HepG2 (cell line): ENCODE measurements around the gene PLK5. TPM values are rescaled to one million over a fixed set of nuclear protein-coding genes. Genes with fewer than 3 reads are reported as not detected.

Experiments
- ATAC-seq: fragments of 200-7000 bp; cut with Tn5 transposase; 3 replicates; pipeline ENCODE4 v1.9.1; 2020; ENCODE audit warnings: mild to moderate bottlenecking, moderate library complexity
- BruUV-seq: library from RNA; stranded (reverse); fragments of 400-500 nt; replicated peaks from 2 replicates; lab custom pipeline; 2021; lab: Mats Ljungman, UMichigan
- CTCF ChIA-PET: fragments of 300-600 bp; formaldehyde crosslinking; extraction: SDS; loops from one replicate; lab custom pipeline; 2021; ENCODE audit warnings: low total read pairs, inconsistent platforms, low intra/inter-chr PET ratio; lab: Yijun Ruan, JAX
- POLR2A ChIA-PET: fragments of 350-600 bp; sonication (Branson Sonifier 250); formaldehyde crosslinking; loops from one replicate; lab custom pipeline; 2020; ENCODE audit warnings: antibody characterized with exemption, inconsistent platforms; lab: Yijun Ruan, JAX
- DNase-seq: peaks from one replicate; pipeline ENCODE4 v3.0.0-alpha.2; 2015; ENCODE audit warnings: low spot score
- FAIRE-seq: peaks from 3 replicates; lab custom pipeline; 2011; peaks lifted over from hg19 to GRCh38; lab: Jason Lieb, UNC
- H2AFZ ChIP-seq: one replicate; pipeline ENCODE4 v1.6.1; 2011; ENCODE audit warnings: low read length, inconsistent platforms
- H3K27ac ChIP-seq: fragments of 300-600 bp; 3 replicates; pipeline ENCODE4 v1.8.0; 2011; ENCODE audit warnings: mixed run types, mild to moderate bottlenecking, mixed read lengths, low read length, inconsistent platforms; ENCODE audit not compliant: insufficient read depth; ENCODE audit errors: extremely low read length
- H3K27me3 ChIP-seq, 2 experiments: fragments of 200-600 bp in 1 of 2; 2 replicates in 1 of 2; 3 replicates in 1 of 2; pipeline versions ENCODE4 v1.6.0 to v1.8.0; 2011; ENCODE audit warnings: low read length in 2 of 2, mild to moderate bottlenecking in 2 of 2, moderate library complexity in 2 of 2, inconsistent platforms in 1 of 2; ENCODE audit not compliant: insufficient read depth in 2 of 2, control insufficient read depth in 1 of 2
- H3K36me3 ChIP-seq, 2 experiments: fragments of 200-600 bp in 1 of 2; replicated peaks in 1 of 2; 2 replicates in 1 of 2; 3 replicates in 1 of 2; pipeline versions ENCODE4 v1.5.1 to v1.8.0; 2011; ENCODE audit warnings: low read length in 2 of 2, inconsistent platforms in 1 of 2; ENCODE audit not compliant: insufficient read depth in 2 of 2, control insufficient read depth in 1 of 2
- H3K4me1 ChIP-seq: 2 replicates; pipeline ENCODE4 v1.5.1; 2012; ENCODE audit warnings: low read length, inconsistent platforms; ENCODE audit not compliant: insufficient read depth
- H3K4me2 ChIP-seq: 2 replicates; pipeline ENCODE4 v1.6.0; 2011; ENCODE audit warnings: low read depth, low read length, inconsistent platforms
- H3K4me3 ChIP-seq, 3 experiments: fragments of 200-600 bp in 1 of 3; sonication (generic), shearing (Covaris generic) in 1 of 3; replicated peaks in 1 of 3; 2 replicates each; pipeline ENCODE4 v1.5.1; 2011 to 2016; ENCODE audit warnings: low read length in 3 of 3, inconsistent platforms in 2 of 3, low read depth in 2 of 3, mild to moderate bottlenecking in 2 of 3, control low read depth in 1 of 3, mixed read lengths in 1 of 3; ENCODE audit not compliant: insufficient read depth in 1 of 3
- H3K79me2 ChIP-seq: one replicate; pipeline ENCODE4 v1.6.1; 2011; ENCODE audit warnings: low read length, inconsistent platforms; ENCODE audit not compliant: insufficient read depth
- H3K9ac ChIP-seq: 2 replicates; pipeline ENCODE4 v1.6.0; 2011; ENCODE audit warnings: mild to moderate bottlenecking, low read depth, low read length, inconsistent platforms; ENCODE audit not compliant: insufficient read depth
- H3K9me3 ChIP-seq: 2 replicates; pipeline ENCODE4 v1.5.1; 2012; ENCODE audit warnings: mild to moderate bottlenecking, low read length
- H4K20me1 ChIP-seq: 2 replicates; pipeline ENCODE4 v1.6.0; 2011; ENCODE audit warnings: inconsistent platforms, mild to moderate bottlenecking, low read length, moderate library complexity; ENCODE audit not compliant: insufficient read depth
- PCBP1 ChIP-seq: fragments of 200-400 bp; formaldehyde crosslinking; IDR thresholded peaks from 2 replicates; pipeline ENCODE4 v1.6.1; 2017; ENCODE audit warnings: mild to moderate bottlenecking, low read depth, low read length, borderline replicate concordance
- POLR2AphosphoS5 ChIP-seq: IDR thresholded peaks from 2 replicates; pipeline ENCODE4 v1.6.1; 2012; ENCODE audit warnings: low read depth, low read length
- RBM22 ChIP-seq: fragments of 200-400 bp; formaldehyde crosslinking; optimal IDR thresholded peaks from 2 replicates; pipeline ENCODE3; 2017; ENCODE audit warnings: mild to moderate bottlenecking, low read length, moderate library complexity
- SATB2 ChIP-seq: sonication (generic); formaldehyde crosslinking; IDR thresholded peaks from 2 replicates; pipeline ENCODE4 v1.5.0; 2020; ENCODE audit warnings: missing genetic modification reagents
- TEAD2 ChIP-seq: sonication (generic); formaldehyde crosslinking; IDR thresholded peaks from 2 replicates; pipeline ENCODE4 v1.9.0; 2021; ENCODE audit warnings: missing genetic modification reagents
- ZBTB7B ChIP-seq: sonication (generic); formaldehyde crosslinking; IDR thresholded peaks from 2 replicates; pipeline ENCODE4 v1.4.0; 2020; ENCODE audit warnings: missing genetic modification reagents
- ZNF362 ChIP-seq: sonication (generic); formaldehyde crosslinking; IDR thresholded peaks from 2 replicates; pipeline ENCODE4 v1.4.0; 2020; ENCODE audit warnings: missing genetic modification reagents, mild to moderate bottlenecking, borderline replicate concordance
- ZNF709 ChIP-seq: sonication (generic); formaldehyde crosslinking; IDR thresholded peaks from 2 replicates; pipeline ENCODE4 v1.5.0; 2020; ENCODE audit warnings: mild to moderate bottlenecking, missing genetic modification reagents
- ZSCAN30 ChIP-seq: sonication (generic); formaldehyde crosslinking; IDR thresholded peaks from 2 replicates; pipeline ENCODE4 v1.5.0; 2020; ENCODE audit warnings: mild to moderate bottlenecking, missing genetic modification reagents
- WGBS: methylation state at CpG from one replicate; pipeline ENCODE4 v1.1.6; 2017; ENCODE audit warnings: low lambda C conversion rate; 5-methylcytosine and 5-hydroxymethylcytosine counted together
- in situ Hi-C: cut with HindIII; loops from 2 replicates; pipeline ENCODE4 v1.10.0; 2017; ENCODE audit warnings: low pct_unique_long_range_greater_than_20kb; ENCODE audit not compliant: extremely low pct_ligation_motif_present
- intact Hi-C: fragments of 100-400 bp; cut with micrococcal nuclease; formaldehyde crosslinking; loops from one replicate; pipeline ENCODE4 v1.10.0; 2022; ENCODE audit not compliant: unreplicated experiment
- polyA plus RNA-seq, 8 experiments: library from polyadenylated mRNA; depleted of rRNA in 3 of 8; stranded (reverse) in 7 of 8; unstranded in 1 of 8; fragments of >200 nt; fragmentation: Illumina TruSeq in 4 of 8; extraction: Trizol in 4 of 8; gene quantifications; 2 replicates each; pipeline versions ENCODE4 v1.2.1 to v1.2.3, GENCODE V29; 2011 to 2016; ENCODE audit warnings: low read depth in 4 of 8, missing spikeins in 1 of 8, mixed read lengths in 1 of 8; ENCODE audit not compliant: insufficient read depth in 1 of 8
- total RNA-seq, 5 experiments: library from RNA; depleted of rRNA; stranded (reverse); fragments of >200 nt; fragmentation: Illumina TruSeq; extraction: Trizol; gene quantifications; 2 replicates each; pipeline ENCODE4 v1.2.3, GENCODE V29; 2016; ENCODE audit warnings: low read depth in 1 of 5
- TF ChIP-seq, protein P1 (sequence below): sonication (generic); formaldehyde crosslinking; IDR thresholded peaks from 2 replicates; pipeline ENCODE4 v1.5.0; 2020; ENCODE audit warnings: mild to moderate bottlenecking, missing genetic modification reagents

The PLK5 gene
- total and polyA plus RNA-seq, 2 of the 13 experiments (the other 11 are each of a cell fraction or from before 2014, with no cell fraction given): not detected

GRCh38 chr19:1558552-1558951 is 34.7 kb downstream of the PLK5 start:
- no peaks in the 10 kb centered on the region for H4K20me1 ChIP-seq
- no peak overlapping the region for H2AFZ ChIP-seq
- no peak for ATAC-seq
- WGBS: 91% methylated on average over 7 of the region's 12 CpGs
- ChIA-PET POLR2A (no interaction called here), CTCF (no interaction called here)
- H3K36me3 ChIP-seq: peaks cover 0 to 3% of the 10 kb centered on the region in 2 experiments; a peak in 3 of 5 replicates
- no peak overlapping the region for H3K9ac ChIP-seq
- no peaks in the 10 kb centered on the region for H3K27me3 ChIP-seq
- no peak overlapping the region for H3K4me3 ChIP-seq
- intact Hi-C loops (no loop called here), in situ Hi-C loops (no loop called here)
- no peak for FAIRE-seq
- BruUV-seq: no TSS peak
- no peak for DNase-seq
- no peak overlapping the region for H3K4me2 ChIP-seq
- no peaks in the 10 kb centered on the region for H3K9me3 ChIP-seq
- no peak overlapping the region for H3K27ac ChIP-seq
- no peaks in the 10 kb centered on the region for H3K79me2 ChIP-seq
- H3K4me1 ChIP-seq: no peaks in the 10 kb centered on the region
- TF ChIP-seq POLR2AphosphoS5: no peak
- no peak for TF ChIP-seq RBM22

GRCh38 chr19:1560286-1560882 is 36.5 kb downstream of the PLK5 start:
- H3K9ac ChIP-seq: no peak overlapping the region
- no TSS peak for BruUV-seq
- H4K20me1 ChIP-seq: no peaks in the 10 kb centered on the region
- ChIA-PET POLR2A (no interaction called here), CTCF (no interaction called here)
- intact Hi-C loops: no loop called here
- DNase-seq: no peak
- H3K79me2 ChIP-seq: peaks cover 3% of the 10 kb centered on the region
- H3K9me3 ChIP-seq: no peaks in the 10 kb centered on the region
- peaks cover 0 to 4% of the 10 kb centered on the region in 2 experiments; a peak in 3 of 5 replicates for H3K36me3 ChIP-seq
- in situ Hi-C loops: no loop called here
- WGBS: 94% methylated on average over 23 of the region's 25 CpGs
- no peak for FAIRE-seq
- no peaks in the 10 kb centered on the region for H3K4me1 ChIP-seq
- TF ChIP-seq SATB2 (CRISPR knock-in tag) (no peak), ZNF362 (CRISPR knock-in tag) (no peak), TEAD2 (CRISPR knock-in tag) (no peak), ZSCAN30 (CRISPR knock-in tag) (no peak), ZNF709 (no peak), PCBP1 (no peak), ZBTB7B (CRISPR knock-in tag) (no peak)
- TF ChIP-seq, protein P1, sequence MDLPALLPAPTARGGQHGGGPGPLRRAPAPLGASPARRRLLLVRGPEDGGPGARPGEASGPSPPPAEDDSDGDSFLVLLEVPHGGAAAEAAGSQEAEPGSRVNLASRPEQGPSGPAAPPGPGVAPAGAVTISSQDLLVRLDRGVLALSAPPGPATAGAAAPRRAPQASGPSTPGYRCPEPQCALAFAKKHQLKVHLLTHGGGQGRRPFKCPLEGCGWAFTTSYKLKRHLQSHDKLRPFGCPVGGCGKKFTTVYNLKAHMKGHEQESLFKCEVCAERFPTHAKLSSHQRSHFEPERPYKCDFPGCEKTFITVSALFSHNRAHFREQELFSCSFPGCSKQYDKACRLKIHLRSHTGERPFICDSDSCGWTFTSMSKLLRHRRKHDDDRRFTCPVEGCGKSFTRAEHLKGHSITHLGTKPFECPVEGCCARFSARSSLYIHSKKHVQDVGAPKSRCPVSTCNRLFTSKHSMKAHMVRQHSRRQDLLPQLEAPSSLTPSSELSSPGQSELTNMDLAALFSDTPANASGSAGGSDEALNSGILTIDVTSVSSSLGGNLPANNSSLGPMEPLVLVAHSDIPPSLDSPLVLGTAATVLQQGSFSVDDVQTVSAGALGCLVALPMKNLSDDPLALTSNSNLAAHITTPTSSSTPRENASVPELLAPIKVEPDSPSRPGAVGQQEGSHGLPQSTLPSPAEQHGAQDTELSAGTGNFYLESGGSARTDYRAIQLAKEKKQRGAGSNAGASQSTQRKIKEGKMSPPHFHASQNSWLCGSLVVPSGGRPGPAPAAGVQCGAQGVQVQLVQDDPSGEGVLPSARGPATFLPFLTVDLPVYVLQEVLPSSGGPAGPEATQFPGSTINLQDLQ (CRISPR knock-in tag): no peak
- no peak overlapping the region for H3K27ac ChIP-seq
- H3K4me3 ChIP-seq: no peak overlapping the region
- ATAC-seq: no peak
- no peak overlapping the region for H2AFZ ChIP-seq
- no peak overlapping the region for H3K4me2 ChIP-seq
- no peaks in the 10 kb centered on the region for H3K27me3 ChIP-seq
